ENCODE data around the gene TOMM20.

Gene TOMM20

GRCh38 chr1:235134171-235134570 is 5.5 kb upstream of the TOMM20 start:
- DNase-seq (ENCODE audit: low spot score) = no peak

- DNase-seq (ENCODE audit: low spot score) = no peak
Observed at GRCh38 chr1:235133086-235133485, 4.4 kb upstream of the TOMM20 start.

GRCh38 chr1:235131961-235132360 is 3.3 kb upstream of the TOMM20 start:
- DNase-seq (ENCODE audit: low spot score) = no peak

GRCh38 chr1:235130766-235131270 is 2.2 kb upstream of the TOMM20 start:
- DNase-seq (ENCODE audit: low spot score) = no peak

DNA sequence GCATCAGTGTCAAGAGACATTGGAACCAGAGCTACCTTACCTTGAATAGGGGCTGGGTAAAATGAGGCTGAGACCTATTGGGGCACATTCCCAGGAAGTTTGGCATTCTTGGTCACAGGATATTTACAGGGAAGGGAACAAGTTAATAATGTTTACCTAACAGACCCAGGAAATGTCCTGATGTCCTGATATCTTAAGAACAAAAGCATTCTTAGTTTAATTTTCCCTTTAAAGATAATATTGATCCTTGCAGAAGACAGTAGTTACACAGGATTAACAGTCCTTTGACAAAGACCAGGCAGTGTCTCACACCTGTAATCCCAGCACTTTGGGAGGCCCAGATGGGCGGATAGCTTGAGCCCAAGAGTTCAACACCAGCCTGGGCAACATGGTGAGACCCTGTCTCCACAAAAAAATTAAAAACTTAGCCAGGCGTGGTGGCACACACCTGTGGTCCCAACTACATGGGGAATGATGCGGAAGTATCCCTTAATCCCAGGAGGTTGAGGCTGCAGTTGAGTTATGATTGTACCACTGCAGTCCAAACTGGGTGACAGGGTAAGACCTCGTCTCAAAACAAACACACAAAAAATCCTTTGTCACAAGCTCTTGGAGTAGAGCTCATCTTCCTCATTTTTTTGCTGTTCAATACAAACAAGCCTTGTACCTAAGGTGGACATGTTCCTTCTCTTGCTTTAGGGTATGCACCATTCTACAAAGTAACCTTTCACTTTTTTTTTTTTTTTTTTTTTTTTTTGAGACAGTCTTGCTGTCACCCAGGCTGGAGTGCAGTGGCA is 1.3 kb upstream of the TOMM20 start:
- DNase-seq (ENCODE audit: low spot score) = no peak

GRCh38 chr1:235127732-235128455 is 743 bp downstream of the TOMM20 start:
- DNase-seq (ENCODE audit: low spot score) = no peak

DNA sequence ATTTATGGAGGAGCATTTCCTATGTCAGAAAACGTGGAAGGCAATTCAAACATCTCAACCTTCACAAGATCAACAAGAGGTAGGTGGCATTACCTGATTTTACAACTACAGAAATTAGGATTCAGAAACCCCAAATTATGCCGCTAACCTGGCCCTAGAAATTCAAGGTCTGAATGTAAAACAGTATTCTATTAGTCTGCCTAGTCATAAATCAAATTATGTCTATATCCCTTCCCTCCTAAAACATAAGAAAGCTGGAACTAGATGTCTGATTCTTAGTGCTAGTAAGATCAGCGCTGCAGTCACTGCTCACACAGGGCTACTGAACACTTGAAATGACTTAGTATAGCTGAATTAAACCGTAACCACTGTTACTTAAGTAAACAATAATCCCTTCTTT is 1.4 kb downstream of the TOMM20 start:
- no peak for DNase-seq (ENCODE audit: low spot score)

GRCh38 chr1:235124665-235125064 is 4.0 kb downstream of the TOMM20 start:
- no peak for DNase-seq (ENCODE audit: low spot score)

DNA sequence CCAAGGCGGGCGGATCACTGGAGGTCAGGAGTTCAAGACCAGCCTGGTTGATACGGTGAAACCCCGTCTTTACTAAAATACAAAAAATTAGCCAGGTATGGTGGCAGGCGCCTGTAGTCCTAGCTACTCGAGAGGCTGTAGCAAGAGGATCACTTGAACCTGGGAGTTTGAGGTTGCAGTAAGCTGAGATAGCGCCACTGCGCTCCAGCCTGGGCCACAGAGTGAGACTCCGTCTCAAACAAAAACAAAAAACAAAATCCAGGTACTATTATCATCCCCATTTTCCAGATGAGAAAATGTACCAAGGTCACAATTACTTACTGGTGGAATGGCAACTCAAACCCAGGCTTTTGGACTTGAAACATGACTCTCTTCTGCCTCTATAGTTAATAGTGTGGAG is 4.5 kb downstream of the TOMM20 start:
- no peak for DNase-seq (ENCODE audit: low spot score)

DNA sequence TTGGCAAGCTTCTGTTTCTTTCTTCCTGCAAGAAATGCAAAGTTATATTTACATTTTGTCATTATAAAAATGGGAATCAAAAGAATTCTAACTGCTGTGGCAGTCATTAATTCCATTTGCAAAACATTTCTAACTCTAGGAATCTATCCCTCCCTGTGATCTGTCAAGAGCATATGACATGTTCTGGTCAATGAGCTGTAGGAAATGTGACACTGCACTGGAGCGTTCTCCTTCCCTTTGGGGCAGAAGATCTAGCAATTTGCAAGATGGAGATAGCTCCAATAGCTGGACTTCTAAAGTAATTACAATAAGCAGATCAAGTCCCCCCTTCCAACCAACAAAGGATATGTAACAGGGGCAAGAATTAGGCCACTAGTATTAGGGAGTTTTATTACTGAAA is 6.3 kb downstream of the TOMM20 start:
- no peak for DNase-seq (ENCODE audit: low spot score)

DNA sequence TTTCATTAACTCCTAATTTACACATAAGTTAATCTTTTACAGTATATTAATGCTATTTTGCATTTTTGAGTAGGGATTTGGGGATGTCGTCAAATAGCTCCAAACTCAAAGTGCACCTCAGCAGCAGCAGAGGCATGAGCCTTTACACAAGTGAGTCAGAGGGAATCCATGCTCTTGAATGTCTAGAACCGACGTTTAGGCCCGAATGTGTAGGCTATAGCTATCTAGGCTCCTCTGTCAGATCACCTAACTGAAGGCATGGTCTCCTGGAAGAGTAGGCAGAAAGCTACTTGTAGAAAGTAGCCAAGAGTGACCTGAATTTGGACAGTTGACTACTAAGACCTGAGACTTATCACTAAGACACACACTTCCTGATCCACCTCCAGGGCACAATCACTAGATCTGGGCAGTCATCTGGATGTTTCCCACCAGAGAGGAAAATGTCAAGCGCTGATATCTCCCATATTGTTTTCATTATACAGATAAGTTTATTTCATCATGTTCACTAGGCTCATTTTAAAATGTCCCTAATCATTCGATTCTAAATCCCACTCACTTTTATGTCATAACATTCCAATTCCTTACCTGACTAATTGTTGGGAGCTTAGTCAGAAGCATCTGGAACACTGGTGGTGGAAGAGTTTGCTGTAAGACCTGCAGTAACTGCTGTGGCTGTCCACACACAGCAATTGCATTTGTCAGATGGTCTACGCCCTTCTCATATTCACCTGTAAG is 15.3 kb downstream of the TOMM20 start:
- DNase-seq (ENCODE audit: low spot score) = no peak

GRCh38 chr1:235112297-235113182 is 16.1 kb downstream of the TOMM20 start:
- DNase-seq (ENCODE audit: low spot score) = no peak

DNA sequence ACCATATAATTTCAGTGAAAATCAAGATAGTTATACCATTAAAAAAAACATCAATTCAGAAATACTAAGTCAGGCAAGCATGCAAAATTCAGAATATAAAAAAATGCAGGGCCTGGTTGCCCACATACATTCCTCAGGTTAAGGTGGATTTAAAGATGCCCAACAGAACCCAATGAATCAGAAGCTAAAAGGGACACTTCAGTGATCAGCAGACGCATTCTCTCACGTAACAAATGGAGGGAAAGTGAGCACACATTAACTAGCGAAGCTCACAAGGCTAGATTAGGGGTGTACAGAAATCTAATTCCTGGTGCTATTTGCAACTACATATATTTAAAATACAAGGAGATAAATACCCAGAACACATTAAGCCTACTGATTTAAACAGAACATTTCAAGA is 17.5 kb downstream of the TOMM20 start:
- no peak for DNase-seq (ENCODE audit: low spot score)

- DNase-seq (ENCODE audit: low spot score) = no peak
Observed at GRCh38 chr1:235108876-235109275, 19.8 kb downstream of the TOMM20 start.

DNA sequence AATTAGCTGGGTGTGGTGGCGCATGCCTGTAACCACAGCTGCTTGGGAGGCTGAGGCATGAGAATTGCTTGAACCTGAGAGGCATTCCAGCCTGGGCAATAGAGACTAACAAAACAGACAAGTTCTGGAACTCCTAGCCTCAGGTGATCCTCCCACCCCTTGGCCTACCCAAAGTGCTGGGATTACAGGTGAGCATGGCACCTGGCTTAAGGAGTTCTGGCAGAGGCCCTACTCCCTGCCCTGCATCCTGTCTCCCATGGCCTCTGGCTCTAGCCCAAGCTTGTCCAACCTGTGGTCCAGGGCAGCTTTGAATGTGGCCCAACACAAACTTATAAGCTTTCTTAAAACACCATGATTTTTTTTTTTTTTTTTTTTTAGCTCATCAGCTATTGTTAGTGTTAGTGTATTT is 20.4 kb downstream of the TOMM20 start:
- no peak for DNase-seq (ENCODE audit: low spot score)

DNA sequence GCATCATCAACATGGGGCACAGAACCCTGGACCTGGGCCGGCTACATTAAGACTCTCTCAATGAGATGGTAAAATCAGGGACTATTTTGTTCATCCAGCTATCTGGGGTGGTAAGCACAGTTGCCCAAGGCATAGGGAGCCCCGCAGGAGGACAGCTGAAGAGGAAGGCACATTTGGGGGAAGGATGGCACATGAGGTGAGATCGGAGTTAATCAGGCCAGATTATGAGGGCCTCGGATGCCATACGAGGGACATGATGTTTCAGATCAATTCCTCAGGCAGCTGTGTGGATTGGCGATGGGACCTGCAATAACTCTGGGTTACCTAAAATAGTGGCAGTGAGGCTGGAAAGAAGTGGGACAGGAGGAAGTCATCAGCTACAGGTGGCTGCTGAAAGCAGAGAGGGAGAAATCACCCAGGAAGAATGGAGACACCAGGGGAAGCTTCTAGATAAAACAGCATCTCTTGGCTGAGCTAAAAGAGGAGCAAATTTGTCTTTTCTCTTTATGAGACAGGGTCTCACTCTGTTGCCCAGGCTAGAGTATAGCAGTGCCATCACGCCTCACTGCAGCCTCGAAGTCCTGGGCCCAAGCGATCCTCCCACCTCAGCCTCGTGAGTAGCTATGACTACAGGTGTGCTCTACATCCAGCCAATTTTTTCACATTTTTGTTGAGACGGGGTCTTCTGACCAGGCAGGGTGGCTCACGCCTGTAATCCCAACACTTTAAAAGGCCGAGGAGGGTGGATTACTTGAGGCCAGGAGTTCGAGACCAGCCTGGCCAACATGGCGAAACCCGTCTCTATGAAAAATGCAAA is 21.1 kb downstream of the TOMM20 start:
- DNase-seq (ENCODE audit: low spot score) = no peak

DNA sequence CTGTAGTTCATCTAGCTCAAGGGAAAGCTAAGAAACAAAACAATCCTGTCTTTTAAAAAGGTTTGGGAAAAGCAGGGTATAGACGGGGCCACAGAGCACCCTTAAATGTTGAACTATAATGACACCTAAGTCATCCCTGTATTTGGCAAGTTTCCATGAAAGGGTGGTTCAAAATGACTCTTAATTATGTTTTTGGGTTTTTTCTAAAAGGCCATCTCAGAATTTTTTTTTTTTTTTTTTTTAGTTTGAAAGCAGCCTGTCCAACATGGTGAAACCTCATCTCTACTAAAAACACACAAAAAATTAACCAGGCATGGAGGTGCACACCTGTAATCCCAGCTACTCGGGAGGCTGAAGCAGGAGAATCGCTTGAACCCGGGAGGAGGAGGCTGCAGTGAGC is 22.2 kb downstream of the TOMM20 start:
- no peak for DNase-seq (ENCODE audit: low spot score)

- no peak for DNase-seq (ENCODE audit: low spot score)
Observed at GRCh38 chr1:235105051-235106043, 23.3 kb downstream of the TOMM20 start.

DNA sequence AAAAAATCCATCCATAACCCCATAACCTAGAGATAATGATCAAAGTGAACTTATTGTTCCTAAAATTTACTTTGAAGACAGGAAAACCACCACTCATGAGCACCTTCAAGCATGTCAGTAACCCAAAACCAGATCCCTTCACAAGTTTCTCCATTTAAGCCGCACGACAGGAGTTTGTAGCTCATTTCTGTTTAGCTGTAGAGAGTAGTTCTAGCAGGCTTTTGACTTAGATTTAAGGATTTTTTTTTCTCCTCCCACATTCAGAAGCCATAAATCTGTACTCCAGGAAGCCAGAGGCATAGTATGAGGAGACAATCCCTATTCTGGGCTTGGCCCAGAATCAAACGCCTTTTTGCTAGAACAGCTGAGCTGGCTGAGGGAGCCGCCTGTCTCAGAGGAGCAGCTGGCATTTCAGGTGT is 25.6 kb downstream of the TOMM20 start:
- DNase-seq (ENCODE audit: low spot score) = no peak

- no peak for DNase-seq (ENCODE audit: low spot score)
Observed at GRCh38 chr1:235102259-235102582, 26.4 kb downstream of the TOMM20 start.
